Measurements from ENCODE around the gene PEMT. TPM values are rescaled to one million over a fixed set of nuclear protein-coding genes. Genes with fewer than 3 reads are reported as not detected.

PEMT gene
- total and polyA plus RNA-seq, 2 donors (not counting 1 experiment from before 2014, with no cell fraction given): 10.7 to 20.3 TPM

GRCh38 chr17:17493986-17494466 is 97.5 kb downstream of the PEMT start:
- Histone ChIP-seq H3K4me1 (ENCODE audit: control insufficient read depth in 2 of 2, insufficient read depth in 2 of 2, low read length in 2 of 2) (peaks cover 24% of the 10 kb centered on the region in 2 donors), H3K27ac (ENCODE audit: low read length in 2 of 2) (no peak overlapping the region), H3K4me3 (ENCODE audit: control extremely low read depth in 1 of 5, extremely low read depth in 1 of 5, insufficient read depth in 1 of 5, low read depth in 2 of 5, low read length in 4 of 5) (no peak overlapping the region), H3K9me3 (ENCODE audit: control extremely low read depth in 1 of 3, control insufficient read depth in 2 of 3, insufficient read depth in 1 of 3, low read length in 2 of 3) (peaks cover 0 to 5% (median 0%) of the 10 kb centered on the region in 3 donors), H3K4me2 (replicated peaks; ENCODE audit: low read depth, low read length, poor library complexity, severe bottlenecking) (no peak overlapping the region), H3K27me3 (replicated peaks in 1 of 4; ENCODE audit: control extremely low read depth in 1 of 4, control insufficient read depth in 3 of 4, insufficient read depth in 4 of 4, low read length in 3 of 4) (peaks cover 0 to 27% (median 6%) of the 10 kb centered on the region in 4 experiments), H3K79me2 (ENCODE audit: control insufficient read depth, insufficient read depth, low read length) (no peaks in the 10 kb centered on the region), H2AFZ (ENCODE audit: insufficient read depth, low read depth, low read length, poor library complexity, severe bottlenecking) (no peak overlapping the region), H3K9ac (ENCODE audit: low read length) (no peak overlapping the region), H4K20me1 (ENCODE audit: control insufficient read depth, insufficient read depth, low read length, poor library complexity, severe bottlenecking) (peaks cover 8% of the 10 kb centered on the region), H3K36me3 (replicated peaks in 1 of 2; ENCODE audit: control extremely low read depth in 1 of 2, control insufficient read depth in 1 of 2, extremely low read depth in 1 of 2, insufficient read depth in 2 of 2, low read length in 1 of 2) (peaks cover 0 to 15% of the 10 kb centered on the region in 2 experiments)
- intact Hi-C loops (cut with micrococcal nuclease): no loop called here
- H3K4me3 Mint-ChIP-seq: peak overlapping the region; percentile 29
- POLR2A ChIA-PET: no interaction called here
- CTCF ChIA-PET: no interaction called here
- H3K27ac Mint-ChIP-seq: no peak overlapping the region
- ATAC-seq (ENCODE audit: low read depth) (no peak), DNase-seq (no peak)
- 81% methylated on average over 2 of the region's 5 CpGs for WGBS (ENCODE audit: insufficient coverage)
- H3K9me3 Mint-ChIP-seq (ENCODE audit: insufficient read depth): no peaks in the 10 kb centered on the region
- TF ChIP-seq EZH2 (IDR thresholded peaks at IDR 0.05; ENCODE audit: borderline replicate concordance, insufficient read depth, low read depth, low read length, poor library complexity, severe bottlenecking) (no peak), CTCF (IDR thresholded peaks at IDR 0.05) (no peak)
- peaks cover 22% of the 10 kb centered on the region for H3K4me1 Mint-ChIP-seq
- peaks cover 5% of the 10 kb centered on the region for H3K27me3 Mint-ChIP-seq

GRCh38 chr17:17493249-17493985 is 98.1 kb downstream of the PEMT start:
- WGBS (ENCODE audit: insufficient coverage): 63% methylated on average over 9 of the region's 15 CpGs
- peaks cover 0 to 19% of the 10 kb centered on the region in 2 experiments for H3K36me3 ChIP-seq (replicated peaks in 1 of 2; ENCODE audit: control extremely low read depth in 1 of 2, control insufficient read depth in 1 of 2, extremely low read depth in 1 of 2, insufficient read depth in 2 of 2, low read length in 1 of 2)
- no peak for ATAC-seq (ENCODE audit: low read depth)
- Mint-ChIP-seq H3K27me3 (peaks cover 5% of the 10 kb centered on the region), H3K4me1 (peaks cover 22% of the 10 kb centered on the region), H3K4me3 (no peak overlapping the region), H3K27ac (no peak overlapping the region), H3K9me3 (ENCODE audit: insufficient read depth) (no peaks in the 10 kb centered on the region)
- no peak for DNase-seq
- peaks cover 24% of the 10 kb centered on the region in 2 donors for H3K4me1 ChIP-seq (ENCODE audit: control insufficient read depth in 2 of 2, insufficient read depth in 2 of 2, low read length in 2 of 2)
- no peak for TF ChIP-seq CTCF (IDR thresholded peaks at IDR 0.05)
- TF ChIP-seq EZH2 (IDR thresholded peaks at IDR 0.05; ENCODE audit: borderline replicate concordance, insufficient read depth, low read depth, low read length, poor library complexity, severe bottlenecking): no peak
- ChIA-PET POLR2A (no interaction called here), CTCF (no interaction called here)
- intact Hi-C loops (cut with micrococcal nuclease): no loop called here
- H3K27me3 ChIP-seq (replicated peaks in 1 of 4; ENCODE audit: control extremely low read depth in 1 of 4, control insufficient read depth in 3 of 4, insufficient read depth in 4 of 4, low read length in 3 of 4): peaks cover 0 to 26% (median 6%) of the 10 kb centered on the region in 4 experiments
- peaks cover 8% of the 10 kb centered on the region for H4K20me1 ChIP-seq (ENCODE audit: control insufficient read depth, insufficient read depth, low read length, poor library complexity, severe bottlenecking)
- no peak overlapping the region for H3K27ac ChIP-seq (ENCODE audit: low read length in 2 of 2)
- no peak overlapping the region for H3K4me2 ChIP-seq (replicated peaks; ENCODE audit: low read depth, low read length, poor library complexity, severe bottlenecking)
- H3K4me3 ChIP-seq (ENCODE audit: control extremely low read depth in 1 of 5, extremely low read depth in 1 of 5, insufficient read depth in 1 of 5, low read depth in 2 of 5, low read length in 4 of 5): no peak overlapping the region
- no peak overlapping the region for H2AFZ ChIP-seq (ENCODE audit: insufficient read depth, low read depth, low read length, poor library complexity, severe bottlenecking)
- no peak overlapping the region for H3K9ac ChIP-seq (ENCODE audit: low read length)
- H3K79me2 ChIP-seq (ENCODE audit: control insufficient read depth, insufficient read depth, low read length): no peaks in the 10 kb centered on the region
- peaks cover 0 to 5% (median 0%) of the 10 kb centered on the region in 3 donors for H3K9me3 ChIP-seq (ENCODE audit: control extremely low read depth in 1 of 3, control insufficient read depth in 2 of 3, insufficient read depth in 1 of 3, low read length in 2 of 3)
